Measurements from ENCODE around the gene CLIC5. TPM values are rescaled to one million over a fixed set of nuclear protein-coding genes. Genes with fewer than 3 reads are reported as not detected.

CLIC5 gene
- total and polyA plus RNA-seq, 2 donors (not counting 1 experiment from before 2014, with no cell fraction given), result 0.96 to 0.97 TPM

- CTCF ChIA-PET, result no interaction called here
- intact Hi-C loops (cut with micrococcal nuclease), result no loop called here
- DNase-seq, result no peak
- no peak overlapping the region for H3K27ac ChIP-seq (ENCODE audit: low read length in 2 of 2)
- peaks cover 4% of the 10 kb centered on the region for H3K27me3 Mint-ChIP-seq
- no peaks in the 10 kb centered on the region for H3K9me3 Mint-ChIP-seq (ENCODE audit: insufficient read depth)
- H4K20me1 ChIP-seq (ENCODE audit: control insufficient read depth, insufficient read depth, low read length, poor library complexity, severe bottlenecking), result no peaks in the 10 kb centered on the region
- H3K4me2 ChIP-seq (replicated peaks; ENCODE audit: low read depth, low read length, poor library complexity, severe bottlenecking), result no peak overlapping the region
- H3K4me1 ChIP-seq (ENCODE audit: control insufficient read depth in 2 of 2, insufficient read depth in 2 of 2, low read length in 2 of 2), result peaks cover 5 to 8% of the 10 kb centered on the region in 2 donors
- TF ChIP-seq EZH2 (IDR thresholded peaks at IDR 0.05; ENCODE audit: borderline replicate concordance, insufficient read depth, low read depth, low read length, poor library complexity, severe bottlenecking), result no peak
- TF ChIP-seq, protein P1, sequence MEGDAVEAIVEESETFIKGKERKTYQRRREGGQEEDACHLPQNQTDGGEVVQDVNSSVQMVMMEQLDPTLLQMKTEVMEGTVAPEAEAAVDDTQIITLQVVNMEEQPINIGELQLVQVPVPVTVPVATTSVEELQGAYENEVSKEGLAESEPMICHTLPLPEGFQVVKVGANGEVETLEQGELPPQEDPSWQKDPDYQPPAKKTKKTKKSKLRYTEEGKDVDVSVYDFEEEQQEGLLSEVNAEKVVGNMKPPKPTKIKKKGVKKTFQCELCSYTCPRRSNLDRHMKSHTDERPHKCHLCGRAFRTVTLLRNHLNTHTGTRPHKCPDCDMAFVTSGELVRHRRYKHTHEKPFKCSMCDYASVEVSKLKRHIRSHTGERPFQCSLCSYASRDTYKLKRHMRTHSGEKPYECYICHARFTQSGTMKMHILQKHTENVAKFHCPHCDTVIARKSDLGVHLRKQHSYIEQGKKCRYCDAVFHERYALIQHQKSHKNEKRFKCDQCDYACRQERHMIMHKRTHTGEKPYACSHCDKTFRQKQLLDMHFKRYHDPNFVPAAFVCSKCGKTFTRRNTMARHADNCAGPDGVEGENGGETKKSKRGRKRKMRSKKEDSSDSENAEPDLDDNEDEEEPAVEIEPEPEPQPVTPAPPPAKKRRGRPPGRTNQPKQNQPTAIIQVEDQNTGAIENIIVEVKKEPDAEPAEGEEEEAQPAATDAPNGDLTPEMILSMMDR (IDR thresholded peaks at IDR 0.05), result no peak
- H3K4me3 ChIP-seq (ENCODE audit: control extremely low read depth in 1 of 5, extremely low read depth in 1 of 5, insufficient read depth in 1 of 5, low read depth in 2 of 5, low read length in 4 of 5), result no peak overlapping the region
- H3K4me3 Mint-ChIP-seq, result no peak overlapping the region
- no peak for ATAC-seq (ENCODE audit: low read depth)
- no peaks in the 10 kb centered on the region for H3K9me3 ChIP-seq (ENCODE audit: control extremely low read depth in 1 of 3, control insufficient read depth in 2 of 3, insufficient read depth in 1 of 3, low read length in 2 of 3)
- H3K27me3 ChIP-seq (replicated peaks in 1 of 4; ENCODE audit: control extremely low read depth in 1 of 4, control insufficient read depth in 3 of 4, insufficient read depth in 4 of 4, low read length in 3 of 4), result peaks cover 0 to 5% (median 0%) of the 10 kb centered on the region in 4 experiments
- no peak overlapping the region for H2AFZ ChIP-seq (ENCODE audit: insufficient read depth, low read depth, low read length, poor library complexity, severe bottlenecking)
- peaks cover 12% of the 10 kb centered on the region for H3K4me1 Mint-ChIP-seq
- POLR2A ChIA-PET, result no interaction called here
- no peak overlapping the region for H3K9ac ChIP-seq (ENCODE audit: low read length)
- H3K79me2 ChIP-seq (ENCODE audit: control insufficient read depth, insufficient read depth, low read length), result no peaks in the 10 kb centered on the region
- H3K27ac Mint-ChIP-seq, result no peak overlapping the region
- WGBS (ENCODE audit: insufficient coverage), result 100% methylated on average over 1 of the region's 1 CpG
- H3K36me3 ChIP-seq (replicated peaks in 1 of 2; ENCODE audit: control extremely low read depth in 1 of 2, control insufficient read depth in 1 of 2, extremely low read depth in 1 of 2, insufficient read depth in 2 of 2, low read length in 1 of 2), result no peaks in the 10 kb centered on the region
Measured at GRCh38 chr6:45967363-45967762, 48.3 kb downstream of the CLIC5 start.

DNA sequence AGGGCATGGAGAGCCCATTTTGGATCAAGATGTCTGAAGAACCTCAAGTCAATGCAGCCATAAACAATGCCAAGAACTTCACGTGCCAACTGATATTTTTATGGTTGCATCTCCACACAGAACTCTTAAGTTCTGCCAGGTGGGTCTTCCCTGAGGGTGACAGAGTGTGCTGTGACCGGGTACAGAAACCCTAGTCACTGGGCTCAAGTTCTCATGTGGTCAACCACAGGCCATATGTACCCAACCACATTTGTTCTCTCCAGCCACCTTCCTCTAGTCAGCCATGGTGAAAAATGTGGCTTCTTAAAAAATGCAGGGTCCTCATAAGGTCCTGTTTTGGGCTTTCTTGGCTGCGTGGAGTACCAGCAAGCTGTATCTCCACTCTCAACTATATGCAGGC, 48.9 kb downstream of the CLIC5 start:
- TF ChIP-seq, protein P1 (IDR thresholded peaks at IDR 0.05), result no peak
- no peak for TF ChIP-seq EZH2 (IDR thresholded peaks at IDR 0.05; ENCODE audit: borderline replicate concordance, insufficient read depth, low read depth, low read length, poor library complexity, severe bottlenecking)
- Mint-ChIP-seq H3K27me3 (peaks cover 4% of the 10 kb centered on the region), H3K27ac (no peak overlapping the region), H3K4me3 (no peak overlapping the region), H3K4me1 (peaks cover 12% of the 10 kb centered on the region), H3K9me3 (ENCODE audit: insufficient read depth) (no peaks in the 10 kb centered on the region)
- H3K4me3 ChIP-seq (ENCODE audit: control extremely low read depth in 1 of 5, extremely low read depth in 1 of 5, insufficient read depth in 1 of 5, low read depth in 2 of 5, low read length in 4 of 5), result no peak overlapping the region
- H3K27ac ChIP-seq (ENCODE audit: low read length in 2 of 2), result no peak overlapping the region
- CTCF ChIA-PET, result no interaction called here
- POLR2A ChIA-PET, result no interaction called here
- H4K20me1 ChIP-seq (ENCODE audit: control insufficient read depth, insufficient read depth, low read length, poor library complexity, severe bottlenecking), result no peaks in the 10 kb centered on the region
- no peak overlapping the region for H3K4me2 ChIP-seq (replicated peaks; ENCODE audit: low read depth, low read length, poor library complexity, severe bottlenecking)
- no peaks in the 10 kb centered on the region for H3K79me2 ChIP-seq (ENCODE audit: control insufficient read depth, insufficient read depth, low read length)
- H2AFZ ChIP-seq (ENCODE audit: insufficient read depth, low read depth, low read length, poor library complexity, severe bottlenecking), result no peak overlapping the region
- intact Hi-C loops (cut with micrococcal nuclease), result no loop called here
- WGBS (ENCODE audit: insufficient coverage), result 20% methylated on average over 1 of the region's 3 CpGs
- H3K9me3 ChIP-seq (ENCODE audit: control extremely low read depth in 1 of 3, control insufficient read depth in 2 of 3, insufficient read depth in 1 of 3, low read length in 2 of 3), result no peaks in the 10 kb centered on the region
- ATAC-seq (ENCODE audit: low read depth), result no peak
- no peak for DNase-seq
- H3K36me3 ChIP-seq (replicated peaks in 1 of 2; ENCODE audit: control extremely low read depth in 1 of 2, control insufficient read depth in 1 of 2, extremely low read depth in 1 of 2, insufficient read depth in 2 of 2, low read length in 1 of 2), result no peaks in the 10 kb centered on the region
- peaks cover 0 to 5% (median 0%) of the 10 kb centered on the region in 4 experiments for H3K27me3 ChIP-seq (replicated peaks in 1 of 4; ENCODE audit: control extremely low read depth in 1 of 4, control insufficient read depth in 3 of 4, insufficient read depth in 4 of 4, low read length in 3 of 4)
- no peak overlapping the region for H3K9ac ChIP-seq (ENCODE audit: low read length)
- peaks cover 5 to 8% of the 10 kb centered on the region in 2 donors for H3K4me1 ChIP-seq (ENCODE audit: control insufficient read depth in 2 of 2, insufficient read depth in 2 of 2, low read length in 2 of 2)

All from B cell (primary cell).